ENCODE results near the gene MDP1.

Gene MDP1

DNA sequence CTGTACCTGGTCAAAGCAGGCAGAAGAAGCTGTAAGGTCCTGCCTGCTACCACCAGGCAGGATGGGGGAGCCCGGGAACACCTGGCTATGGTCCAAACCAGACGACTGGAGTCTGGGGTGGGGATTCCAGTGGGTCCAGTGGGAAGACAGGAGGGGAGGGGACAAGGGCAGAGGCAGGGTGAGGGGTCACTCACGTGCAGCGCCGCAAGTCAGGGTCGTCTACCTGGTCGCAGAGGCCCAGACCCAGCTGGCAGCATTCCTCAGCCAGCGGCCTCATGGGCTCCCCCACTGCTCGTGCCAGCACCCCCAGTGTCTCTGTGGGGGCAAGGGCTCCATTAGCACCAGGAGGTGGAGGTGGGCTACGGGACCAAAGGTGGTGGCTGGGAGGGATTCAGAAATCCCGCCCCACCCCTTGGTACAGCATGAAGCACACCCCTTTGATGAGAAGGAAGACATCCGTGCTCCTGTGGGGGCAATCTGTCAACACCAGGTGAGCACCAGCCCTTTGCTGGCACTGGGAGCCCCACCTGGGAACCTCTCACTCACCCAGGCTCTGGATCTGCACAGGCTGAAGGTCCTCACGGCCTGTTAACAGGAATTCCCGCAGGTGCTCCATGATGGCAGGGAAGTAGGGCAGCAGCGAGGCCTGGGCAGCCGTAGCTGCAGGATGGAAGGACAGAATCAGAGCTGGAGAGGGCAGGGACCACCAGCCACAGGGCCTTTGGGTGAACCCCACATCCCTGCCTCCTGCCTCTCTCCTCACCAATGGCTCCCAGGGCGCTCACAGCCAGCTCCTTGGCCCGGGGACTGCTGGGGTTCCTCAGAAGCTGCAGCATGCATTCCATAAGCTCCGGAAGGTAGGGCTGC, 31.5 kb downstream of the MDP1 start:
- no peak overlapping the region for H3K4me3 ChIP-seq (replicated peaks; ENCODE audit: low read depth, low read length)
- DNase-seq (ENCODE audit: extremely low read depth, low read depth): no peak
- TF ChIP-seq, protein P1, sequence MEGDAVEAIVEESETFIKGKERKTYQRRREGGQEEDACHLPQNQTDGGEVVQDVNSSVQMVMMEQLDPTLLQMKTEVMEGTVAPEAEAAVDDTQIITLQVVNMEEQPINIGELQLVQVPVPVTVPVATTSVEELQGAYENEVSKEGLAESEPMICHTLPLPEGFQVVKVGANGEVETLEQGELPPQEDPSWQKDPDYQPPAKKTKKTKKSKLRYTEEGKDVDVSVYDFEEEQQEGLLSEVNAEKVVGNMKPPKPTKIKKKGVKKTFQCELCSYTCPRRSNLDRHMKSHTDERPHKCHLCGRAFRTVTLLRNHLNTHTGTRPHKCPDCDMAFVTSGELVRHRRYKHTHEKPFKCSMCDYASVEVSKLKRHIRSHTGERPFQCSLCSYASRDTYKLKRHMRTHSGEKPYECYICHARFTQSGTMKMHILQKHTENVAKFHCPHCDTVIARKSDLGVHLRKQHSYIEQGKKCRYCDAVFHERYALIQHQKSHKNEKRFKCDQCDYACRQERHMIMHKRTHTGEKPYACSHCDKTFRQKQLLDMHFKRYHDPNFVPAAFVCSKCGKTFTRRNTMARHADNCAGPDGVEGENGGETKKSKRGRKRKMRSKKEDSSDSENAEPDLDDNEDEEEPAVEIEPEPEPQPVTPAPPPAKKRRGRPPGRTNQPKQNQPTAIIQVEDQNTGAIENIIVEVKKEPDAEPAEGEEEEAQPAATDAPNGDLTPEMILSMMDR (IDR thresholded peaks at IDR 0.05; ENCODE audit: low read depth, low read length, missing control alignments): no peak

DNA sequence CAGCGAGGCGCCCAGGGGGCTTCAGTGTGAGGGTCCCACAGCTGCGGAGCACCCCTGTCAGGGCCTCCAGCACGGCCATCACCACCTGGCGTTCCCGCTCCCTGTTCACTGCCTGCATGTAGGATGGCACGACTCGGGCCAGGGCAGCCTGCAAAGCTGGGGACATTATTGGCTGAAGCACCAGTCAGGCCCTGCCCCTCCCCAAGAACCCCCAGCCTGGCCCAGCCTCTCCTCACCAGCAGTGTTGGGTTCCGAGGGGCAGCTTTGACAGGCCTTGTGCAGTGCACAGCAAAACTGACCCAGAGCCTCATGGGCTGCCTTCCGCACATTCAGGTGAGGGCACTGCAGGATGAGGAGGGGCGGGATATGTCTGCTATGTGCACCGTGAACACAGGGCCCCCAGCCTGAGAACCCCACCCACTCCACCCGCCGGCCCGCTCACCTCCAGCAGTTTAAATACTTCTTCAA, 32.8 kb downstream of the MDP1 start:
- no peak for DNase-seq (ENCODE audit: extremely low read depth, low read depth)
- TF ChIP-seq, protein P1 (IDR thresholded peaks at IDR 0.05; ENCODE audit: low read depth, low read length, missing control alignments): no peak
- H3K4me3 ChIP-seq (replicated peaks; ENCODE audit: low read depth, low read length): no peak overlapping the region

DNA sequence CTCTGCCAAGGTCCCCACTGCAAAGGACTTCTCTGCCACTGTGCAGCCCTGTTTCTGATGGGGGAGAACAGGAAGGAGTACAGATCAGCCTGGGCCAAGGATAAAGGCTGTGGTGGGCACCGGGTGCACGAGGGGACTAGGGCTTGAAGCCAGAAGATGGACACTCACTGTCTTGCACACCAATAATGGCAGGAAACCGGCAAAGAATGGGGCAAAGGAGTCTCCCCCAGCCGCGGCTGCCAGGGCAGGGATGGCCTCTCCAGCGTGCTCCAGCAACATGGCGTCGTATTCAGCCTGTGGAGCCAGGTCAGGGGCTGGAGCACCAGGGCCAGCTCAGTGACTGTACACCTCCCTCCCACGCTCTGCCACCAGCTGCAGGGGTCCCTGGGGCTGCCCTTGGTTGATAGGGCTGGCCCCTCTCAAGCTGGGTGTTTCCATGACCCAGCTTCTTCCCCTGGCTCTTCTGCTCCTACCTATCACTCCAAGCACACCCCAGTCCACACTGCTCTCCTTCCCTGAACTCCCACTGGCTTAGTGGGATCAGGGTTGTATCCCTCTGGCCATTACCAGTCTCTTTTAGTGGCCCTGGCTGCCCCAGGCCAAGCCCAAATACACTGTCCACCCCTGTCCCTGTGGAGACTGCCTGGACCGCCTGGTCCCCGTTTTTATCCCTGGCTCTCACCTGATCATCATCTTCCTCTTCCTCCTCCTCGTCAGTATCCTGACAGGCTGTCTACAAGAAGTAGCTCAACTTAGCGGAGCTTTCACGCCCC, 33.6 kb downstream of the MDP1 start:
- TF ChIP-seq, protein P1 (IDR thresholded peaks at IDR 0.05; ENCODE audit: low read depth, low read length, missing control alignments): no peak
- H3K4me3 ChIP-seq (replicated peaks; ENCODE audit: low read depth, low read length): no peak overlapping the region
- DNase-seq (ENCODE audit: extremely low read depth, low read depth): no peak

DNA sequence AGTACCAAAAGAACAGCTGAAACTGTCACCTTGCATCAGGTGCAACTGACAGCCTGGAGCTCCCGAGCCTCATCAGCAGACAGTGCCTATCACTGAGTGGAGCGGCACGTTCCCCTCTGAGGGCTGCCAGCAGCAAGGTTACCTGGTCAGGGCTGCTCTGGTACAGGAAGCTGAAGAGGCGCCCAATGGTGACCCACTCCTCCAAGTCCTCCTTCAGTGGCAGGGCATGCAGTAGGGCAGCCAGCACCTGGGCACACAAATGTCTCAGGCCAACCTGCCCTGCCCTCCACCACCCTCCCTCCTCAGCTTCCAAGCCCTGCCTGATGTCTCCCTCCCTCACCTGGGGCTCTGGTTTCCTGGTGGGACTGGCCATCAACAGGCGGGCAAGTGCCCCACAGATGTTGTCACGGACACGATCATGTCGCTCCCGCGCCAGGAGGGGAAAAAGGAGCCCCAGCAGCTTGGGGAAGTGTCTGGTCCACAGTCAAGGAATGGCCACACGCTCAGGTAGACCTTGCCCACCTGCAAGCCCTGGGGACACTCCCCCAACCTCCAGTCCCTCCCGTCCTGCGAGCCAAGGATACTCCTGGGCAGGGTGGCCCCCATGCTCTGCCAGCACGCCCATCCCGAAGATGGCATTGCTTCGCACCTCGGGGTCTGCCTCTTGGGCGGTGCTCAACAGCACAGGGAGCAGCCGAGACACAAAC, 34.3 kb downstream of the MDP1 start:
- DNase-seq (ENCODE audit: extremely low read depth, low read depth): no peak
- no peak overlapping the region for H3K4me3 ChIP-seq (replicated peaks; ENCODE audit: low read depth, low read length)
- TF ChIP-seq, protein P1 (IDR thresholded peaks at IDR 0.05; ENCODE audit: low read depth, low read length, missing control alignments): no peak

DNA sequence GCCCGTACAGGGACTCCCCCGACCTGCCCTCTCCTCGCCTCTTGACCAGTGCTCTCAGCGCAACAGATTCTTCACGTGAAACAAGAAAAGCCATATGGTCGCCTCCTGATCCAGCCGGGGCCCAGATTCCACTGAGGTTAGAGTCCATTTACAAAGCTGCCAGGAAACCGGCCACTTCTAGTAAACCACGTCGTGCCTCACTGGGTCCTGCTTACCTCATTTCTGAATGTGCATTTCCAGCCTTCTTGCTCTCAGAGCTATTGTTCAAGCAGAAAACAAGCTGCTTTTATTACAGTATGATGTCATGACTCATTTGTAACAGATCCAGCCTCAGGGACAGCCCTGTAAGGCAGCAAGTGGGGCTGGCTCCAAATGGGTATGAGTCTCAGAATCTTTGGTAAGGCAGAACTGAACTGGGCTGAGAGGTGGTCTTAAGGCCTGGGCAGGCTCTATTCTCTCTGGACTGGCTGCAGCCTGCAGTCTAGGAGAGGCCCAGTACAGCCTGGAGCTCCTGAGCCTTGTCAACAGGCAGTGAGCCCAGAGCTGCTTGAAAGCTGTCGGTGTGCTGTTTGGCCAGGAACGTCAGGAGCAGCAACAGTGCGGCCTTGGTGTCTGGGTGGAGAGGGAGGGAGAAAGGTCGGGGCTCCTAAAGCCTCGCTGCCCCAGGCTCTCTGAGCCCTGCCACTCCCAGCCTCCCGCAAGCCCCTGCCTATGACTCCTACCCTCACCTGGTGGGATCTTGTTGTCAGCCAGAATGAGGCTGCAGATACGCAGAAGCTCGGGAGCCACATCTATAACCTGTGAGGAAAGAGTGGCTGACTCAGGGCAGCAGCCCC, 35.7 kb downstream of the MDP1 start:
- no peak overlapping the region for H3K4me3 ChIP-seq (replicated peaks; ENCODE audit: low read depth, low read length)
- TF ChIP-seq, protein P1 (IDR thresholded peaks at IDR 0.05; ENCODE audit: low read depth, low read length, missing control alignments): no peak
- DNase-seq (ENCODE audit: extremely low read depth, low read depth): peak; percentile 42

Data from HFF-Myc (cell line).